Activated B cell treated with CpG ODN at 0.5 μM for 24 hours (primary cell): ENCODE results near the gene GPC1. TPM values are rescaled to one million over a fixed set of nuclear protein-coding genes. Genes with fewer than 3 reads are reported as not detected.

ENCODE experiments used
- ATAC-seq: fragments of 200-7000 bp; cut with Tn5 transposase; one replicate; pipeline ENCODE4 v1.10.0; 2021; ENCODE audit warnings: low read depth, mild to moderate bottlenecking, moderate library complexity
- CTCF ChIA-PET: fragments of 350-600 bp; sonication (Branson Sonifier 250); formaldehyde crosslinking; loops from one replicate; lab custom pipeline; 2021; ENCODE audit warnings: antibody characterized with exemption; lab: Charles Lee
- POLR2A ChIA-PET: fragments of 350-600 bp; sonication (Branson Sonifier 250); formaldehyde crosslinking; loops from one replicate; lab custom pipeline; 2021; ENCODE audit warnings: antibody characterized with exemption; lab: Charles Lee
- DNase-seq: peaks from one replicate; pipeline ENCODE4 v3.0.0; 2022
- H3K27ac Mint-ChIP-seq: one replicate; pipeline ENCODE4 v1.8.0; 2020; ENCODE audit warnings: mixed read lengths
- H3K27me3 Mint-ChIP-seq: one replicate; pipeline ENCODE4 v1.8.0; 2021; ENCODE audit warnings: mixed read lengths
- H3K36me3 Mint-ChIP-seq: one replicate; pipeline ENCODE4 v1.8.0; 2021; ENCODE audit warnings: low read depth, mixed read lengths
- H3K4me1 Mint-ChIP-seq: one replicate; pipeline ENCODE4 v1.8.0; 2021; ENCODE audit warnings: mixed read lengths
- H3K4me3 Mint-ChIP-seq: one replicate; pipeline ENCODE4 v1.8.0; 2020; ENCODE audit warnings: mild to moderate bottlenecking, mixed read lengths
- H3K9me3 Mint-ChIP-seq: one replicate; pipeline ENCODE4 v1.8.0; 2020; ENCODE audit warnings: mixed read lengths
- CTCF ChIP-seq: fragments of 200-600 bp; IDR thresholded peaks from one replicate; pipeline ENCODE4 v1.8.0; 2022; ENCODE audit warnings: antibody characterized with exemption, mild to moderate bottlenecking
- intact Hi-C: fragments of 100-400 bp; cut with micrococcal nuclease; formaldehyde crosslinking; loops from one replicate; pipeline ENCODE4 v1.15.1; 2024
- total RNA-seq: library from RNA; stranded (reverse); gene quantifications from 2 replicates; pipeline ENCODE4 v1.2.3, GENCODE V29; 2022

Gene GPC1
- total RNA-seq, 1 donor from 2014 or later: 1.9 TPM

DNA sequence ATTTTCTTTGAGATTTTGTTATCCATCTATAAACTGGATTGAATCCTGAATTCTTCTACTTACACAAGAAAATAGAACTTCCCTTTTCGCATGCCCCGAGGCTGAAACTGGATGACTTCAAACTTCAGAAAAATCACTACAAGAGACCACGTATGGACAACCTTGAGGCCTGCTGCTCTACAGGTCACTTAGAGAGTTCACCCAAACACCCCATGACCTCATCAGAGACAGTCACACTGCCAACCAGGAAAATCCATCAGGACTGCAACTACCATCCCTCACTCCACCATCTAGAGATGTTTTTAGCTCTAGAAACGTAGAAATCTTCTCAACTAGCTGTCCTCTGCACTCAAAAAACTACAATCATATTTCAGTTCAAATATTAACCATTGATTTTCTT, 18.6 kb upstream of the GPC1 start:
- Mint-ChIP-seq H3K36me3 (no peaks in the 10 kb centered on the region), H3K27ac (no peak overlapping the region), H3K4me1 (no peaks in the 10 kb centered on the region), H3K4me3 (no peak overlapping the region), H3K27me3 (no peaks in the 10 kb centered on the region), H3K9me3 (peaks cover 4% of the 10 kb centered on the region)
- DNase-seq (no peak), ATAC-seq (no peak)
- ChIA-PET POLR2A (no interaction called here), CTCF (no interaction called here)
- intact Hi-C loops: no loop called here
- no peak for TF ChIP-seq CTCF

- no peaks in the 10 kb centered on the region for H3K27me3 Mint-ChIP-seq
- no peaks in the 10 kb centered on the region for H3K4me1 Mint-ChIP-seq
- no peak overlapping the region for H3K4me3 Mint-ChIP-seq
- no peak for TF ChIP-seq CTCF
- H3K9me3 Mint-ChIP-seq: peaks cover 6% of the 10 kb centered on the region
- ATAC-seq (no peak), DNase-seq (peak; percentile 1)
- H3K36me3 Mint-ChIP-seq: no peaks in the 10 kb centered on the region
- no peak overlapping the region for H3K27ac Mint-ChIP-seq
- ChIA-PET POLR2A (no interaction called here), CTCF (no interaction called here)
- intact Hi-C loops: no loop called here
Measured at GRCh38 chr2:240418311-240418710, 17.2 kb upstream of the GPC1 start.

DNA sequence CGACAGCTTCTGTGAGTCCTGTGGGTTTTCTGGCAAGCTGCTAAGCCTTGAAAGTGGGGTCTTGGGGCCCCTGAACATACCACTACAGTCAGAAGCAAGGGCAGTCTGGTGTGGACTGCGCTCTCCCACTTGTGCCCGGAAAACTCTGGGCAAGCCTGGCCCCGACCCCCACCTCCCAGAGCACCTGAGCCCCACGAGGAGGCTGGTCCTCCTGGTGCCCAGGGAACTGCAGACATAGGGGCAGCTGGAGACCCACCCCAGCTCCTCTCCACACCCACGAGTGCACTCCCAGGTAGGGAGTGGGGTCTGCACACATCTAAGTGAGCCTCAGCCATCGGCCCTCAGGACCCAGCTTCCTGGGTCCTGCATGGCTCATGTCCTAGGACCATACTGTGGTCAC, 16.2 kb upstream of the GPC1 start:
- no peak for DNase-seq
- no peaks in the 10 kb centered on the region for H3K27me3 Mint-ChIP-seq

DNA sequence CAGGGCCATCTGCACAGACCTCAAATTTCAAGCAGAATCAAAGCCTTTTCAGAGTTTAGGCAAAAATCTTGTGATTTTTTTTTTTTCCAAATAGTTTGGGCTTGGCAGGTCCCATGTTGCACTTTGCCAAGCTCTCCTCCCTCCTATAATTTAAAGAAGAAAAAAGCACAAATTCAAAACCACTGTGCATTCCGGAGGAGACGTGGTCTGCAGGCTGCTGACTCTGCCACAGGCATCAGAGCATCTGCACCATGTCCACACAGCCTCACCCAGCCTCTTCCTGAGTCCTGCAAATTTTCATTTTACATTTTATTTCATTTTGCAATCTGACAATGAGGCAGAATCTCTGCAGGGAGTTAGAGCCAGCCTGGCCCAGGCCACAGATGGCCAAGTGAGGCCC, 15.7 kb upstream of the GPC1 start:
- ChIA-PET POLR2A (no interaction called here), CTCF (no interaction called here)
- no peak overlapping the region for H3K4me3 Mint-ChIP-seq
- no peak for ATAC-seq
- no peak for DNase-seq
- no peak for TF ChIP-seq CTCF
- peaks cover 6% of the 10 kb centered on the region for H3K9me3 Mint-ChIP-seq
- no peaks in the 10 kb centered on the region for H3K4me1 Mint-ChIP-seq
- H3K36me3 Mint-ChIP-seq: no peaks in the 10 kb centered on the region
- intact Hi-C loops: no loop called here
- H3K27me3 Mint-ChIP-seq: no peaks in the 10 kb centered on the region
- H3K27ac Mint-ChIP-seq: no peak overlapping the region

More for the DNA sequence above, 16.2 kb upstream of the GPC1 start:
- POLR2A ChIA-PET: no interaction called here
- Mint-ChIP-seq H3K4me1 (no peaks in the 10 kb centered on the region), H3K9me3 (peaks cover 6% of the 10 kb centered on the region), H3K27ac (no peak overlapping the region), H3K36me3 (no peaks in the 10 kb centered on the region), H3K4me3 (no peak overlapping the region)
- ATAC-seq: no peak
- no peak for TF ChIP-seq CTCF
- intact Hi-C loops: no loop called here
- CTCF ChIA-PET: no interaction called here

DNA sequence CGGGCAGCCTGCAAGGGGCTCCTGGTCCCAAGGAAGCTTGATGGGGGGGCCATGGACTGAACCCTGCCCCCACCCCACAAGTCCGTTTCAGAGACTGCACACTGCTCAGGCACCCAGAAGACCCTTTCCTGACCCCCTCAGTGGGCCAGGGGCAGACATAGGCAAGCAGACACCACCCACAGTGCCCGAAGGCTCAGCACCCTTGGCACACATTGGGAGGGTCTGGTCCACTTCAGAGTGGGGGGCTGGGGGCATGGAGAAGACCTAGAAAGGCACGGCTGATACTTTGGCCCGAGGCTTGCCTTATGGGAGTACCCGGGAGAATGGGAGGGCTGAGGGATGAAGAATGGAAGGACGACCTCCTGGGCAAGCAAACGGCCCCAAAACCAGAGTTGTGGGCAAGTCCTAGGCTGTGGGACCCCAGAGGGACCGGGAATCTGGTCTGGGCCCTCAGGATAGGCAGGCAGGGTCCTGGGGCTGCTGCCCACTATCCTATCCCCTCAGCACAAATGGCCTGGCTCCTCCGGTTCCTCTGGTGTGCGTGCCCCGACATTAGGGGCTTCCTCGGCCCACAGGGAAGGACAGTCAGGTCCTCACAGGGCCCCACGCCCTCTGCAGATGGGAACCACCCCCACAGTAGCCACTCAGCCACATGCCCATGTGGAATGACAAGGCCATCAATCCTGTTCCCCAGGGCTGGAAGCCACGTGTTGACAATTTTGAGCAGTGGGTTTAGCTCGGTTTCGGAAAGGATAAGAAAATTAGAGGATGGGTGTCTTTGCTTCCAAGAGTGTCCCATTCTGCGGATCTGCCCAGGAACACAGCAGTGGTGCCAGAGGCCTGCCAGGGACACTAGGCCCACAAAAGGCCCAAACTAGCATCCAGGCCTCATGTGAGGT, 15.0 kb upstream of the GPC1 start:
- Mint-ChIP-seq H3K4me1 (no peaks in the 10 kb centered on the region), H3K9me3 (peaks cover 6% of the 10 kb centered on the region), H3K4me3 (no peak overlapping the region), H3K36me3 (no peaks in the 10 kb centered on the region), H3K27ac (no peak overlapping the region), H3K27me3 (no peaks in the 10 kb centered on the region)
- no peak for TF ChIP-seq CTCF
- ChIA-PET POLR2A (no interaction called here), CTCF (no interaction called here)
- intact Hi-C loops: no loop called here
- peak; percentile 5 for DNase-seq
- no peak for ATAC-seq
